Ishikawa (cell line): Measurements from ENCODE around the gene MIAT.

Experiments used
- EP300 ChIP-seq: IDR thresholded peaks from 2 replicates; pipeline ENCODE4 v1.6.1; 2012; ENCODE audit warnings: borderline replicate concordance
- FOXM1 ChIP-seq: IDR thresholded peaks from 2 replicates; pipeline ENCODE4 v1.6.1; 2012; ENCODE audit warnings: low read depth, borderline replicate concordance
- RAD21 ChIP-seq: IDR thresholded peaks from 2 replicates; pipeline ENCODE4 v1.6.1; 2012; ENCODE audit warnings: low read depth
- TF ChIP-seq, protein P1 (sequence below): IDR thresholded peaks from 2 replicates; pipeline ENCODE4 v1.6.1; 2012; ENCODE audit warnings: low read depth, mild to moderate bottlenecking

DNA sequence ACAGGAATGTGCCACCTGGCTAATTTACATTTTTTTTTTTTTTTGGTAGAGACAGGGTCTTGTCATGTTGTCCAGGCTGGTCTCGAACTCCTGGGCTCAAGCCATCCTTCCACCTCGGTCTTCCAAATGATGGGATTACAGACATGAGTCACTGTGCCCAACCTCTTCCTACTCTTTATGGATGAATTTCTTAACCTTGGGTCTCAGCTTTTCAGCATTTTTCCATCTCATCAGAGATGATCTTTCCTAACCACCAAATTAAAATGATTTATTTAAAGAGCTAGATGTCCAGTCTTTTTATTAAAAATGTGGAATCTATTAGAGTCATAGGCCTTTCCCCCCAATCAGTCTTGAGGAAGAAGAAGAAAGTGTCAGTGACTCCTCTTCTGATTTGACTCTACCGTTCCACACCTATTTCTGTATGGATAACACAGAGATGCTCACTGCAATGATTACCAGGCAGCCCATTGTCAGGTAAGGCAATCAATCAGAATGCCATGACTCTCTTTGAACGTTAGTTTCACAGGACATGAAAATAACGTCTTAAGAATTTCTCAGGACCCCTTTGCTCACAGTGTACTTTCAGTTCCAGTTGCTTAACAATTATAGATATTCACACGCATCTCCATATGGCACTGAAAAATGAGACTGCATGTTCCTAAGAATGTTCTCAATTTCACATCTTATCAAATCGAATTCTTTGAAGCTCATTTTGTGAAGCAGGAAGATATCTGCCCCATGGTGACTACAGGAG, 51.0 kb downstream of the MIAT start:
- no peak for TF ChIP-seq EP300
- TF ChIP-seq FOXM1 = no peak
- no peak for TF ChIP-seq RAD21
- TF ChIP-seq, protein P1, sequence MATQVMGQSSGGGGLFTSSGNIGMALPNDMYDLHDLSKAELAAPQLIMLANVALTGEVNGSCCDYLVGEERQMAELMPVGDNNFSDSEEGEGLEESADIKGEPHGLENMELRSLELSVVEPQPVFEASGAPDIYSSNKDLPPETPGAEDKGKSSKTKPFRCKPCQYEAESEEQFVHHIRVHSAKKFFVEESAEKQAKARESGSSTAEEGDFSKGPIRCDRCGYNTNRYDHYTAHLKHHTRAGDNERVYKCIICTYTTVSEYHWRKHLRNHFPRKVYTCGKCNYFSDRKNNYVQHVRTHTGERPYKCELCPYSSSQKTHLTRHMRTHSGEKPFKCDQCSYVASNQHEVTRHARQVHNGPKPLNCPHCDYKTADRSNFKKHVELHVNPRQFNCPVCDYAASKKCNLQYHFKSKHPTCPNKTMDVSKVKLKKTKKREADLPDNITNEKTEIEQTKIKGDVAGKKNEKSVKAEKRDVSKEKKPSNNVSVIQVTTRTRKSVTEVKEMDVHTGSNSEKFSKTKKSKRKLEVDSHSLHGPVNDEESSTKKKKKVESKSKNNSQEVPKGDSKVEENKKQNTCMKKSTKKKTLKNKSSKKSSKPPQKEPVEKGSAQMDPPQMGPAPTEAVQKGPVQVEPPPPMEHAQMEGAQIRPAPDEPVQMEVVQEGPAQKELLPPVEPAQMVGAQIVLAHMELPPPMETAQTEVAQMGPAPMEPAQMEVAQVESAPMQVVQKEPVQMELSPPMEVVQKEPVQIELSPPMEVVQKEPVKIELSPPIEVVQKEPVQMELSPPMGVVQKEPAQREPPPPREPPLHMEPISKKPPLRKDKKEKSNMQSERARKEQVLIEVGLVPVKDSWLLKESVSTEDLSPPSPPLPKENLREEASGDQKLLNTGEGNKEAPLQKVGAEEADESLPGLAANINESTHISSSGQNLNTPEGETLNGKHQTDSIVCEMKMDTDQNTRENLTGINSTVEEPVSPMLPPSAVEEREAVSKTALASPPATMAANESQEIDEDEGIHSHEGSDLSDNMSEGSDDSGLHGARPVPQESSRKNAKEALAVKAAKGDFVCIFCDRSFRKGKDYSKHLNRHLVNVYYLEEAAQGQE = no peak
